Peyer's patch (tissue), 4 donors: ENCODE data around the gene STXBP3. TPM values are rescaled to one million over a fixed set of nuclear protein-coding genes. Genes with fewer than 3 reads are reported as not detected.
A peak's percentile ranks its signal among the peaks of the same experiment; 100 is the strongest.

Experiments
- DNase-seq, 3 donors: peaks; one replicate each; pipeline ENCODE4 v3.0.0-alpha.2; 2017 to 2019
- H3K27ac ChIP-seq, 4 donors: fragments of 200-600 bp; sonication (generic); one replicate each; pipeline ENCODE4 v1.5.1; 2016 to 2019
- H3K27me3 ChIP-seq, 2 donors: fragments of 200-600 bp; sonication (generic); one replicate each; pipeline ENCODE4 v1.5.1; 2019
- H3K36me3 ChIP-seq, 3 donors: fragments of 200-600 bp; sonication (generic); one replicate each; pipeline ENCODE4 v1.5.1; 2016 to 2019
- H3K4me1 ChIP-seq, 4 donors: fragments of 200-600 bp; sonication (generic); one replicate each; pipeline ENCODE4 v1.5.1; 2016 to 2019
- H3K4me3 ChIP-seq, 4 donors: fragments of 200-600 bp; sonication (generic); 1 replicate in 3 of 4; 2 replicates in 1 of 4; pipeline ENCODE4 v1.5.1; 2016 to 2019; ENCODE audit warnings: mild to moderate bottlenecking in 1 of 4
- H3K9me3 ChIP-seq, 4 donors: fragments of 200-600 bp; sonication (generic); one replicate each; pipeline ENCODE4 v1.5.1; 2016 to 2019; ENCODE audit warnings: mild to moderate bottlenecking in 1 of 4
- POLR2A ChIP-seq, 2 donors: fragments of 450-650 bp; IDR thresholded peaks; one replicate each; pipeline ENCODE4 v1.5.1; 2017; ENCODE audit warnings: antibody characterized with exemption in 2 of 2, mild to moderate bottlenecking in 2 of 2, moderate library complexity in 2 of 2
- total RNA-seq, 4 donors: library from RNA; depleted of rRNA; stranded (reverse); fragments of >200 nt; gene quantifications; one replicate each; pipeline ENCODE4 v1.1.0, GENCODE V29; 2016
- TF ChIP-seq, protein P1 (sequence below), 6 experiments: fragments of 450-650 bp in 4 of 6; fragments of 200-600 bp in 2 of 6; sonication (generic) in 1 of 6; IDR thresholded peaks; one replicate each; pipeline ENCODE4 v1.5.1; 2017 to 2019; ENCODE audit warnings: antibody characterized with exemption in 6 of 6, mild to moderate bottlenecking in 3 of 6, moderate library complexity in 1 of 6

Gene STXBP3
- total RNA-seq, 4 donors from 2014 or later = 51.3 to 106 (median 64.2) TPM

- Histone ChIP-seq H3K4me1 (peaks cover 0 to 9% (median 0%) of the 10 kb centered on the region in 4 donors), H3K4me3 (no peak overlapping the region), H3K27me3 (no peaks in the 10 kb centered on the region), H3K27ac (no peak overlapping the region), H3K36me3 (no peaks in the 10 kb centered on the region), H3K9me3 (no peaks in the 10 kb centered on the region)
- DNase-seq = no peak
- TF ChIP-seq POLR2A (IDR thresholded peaks at IDR 0.05) = no peak
- TF ChIP-seq, protein P1, sequence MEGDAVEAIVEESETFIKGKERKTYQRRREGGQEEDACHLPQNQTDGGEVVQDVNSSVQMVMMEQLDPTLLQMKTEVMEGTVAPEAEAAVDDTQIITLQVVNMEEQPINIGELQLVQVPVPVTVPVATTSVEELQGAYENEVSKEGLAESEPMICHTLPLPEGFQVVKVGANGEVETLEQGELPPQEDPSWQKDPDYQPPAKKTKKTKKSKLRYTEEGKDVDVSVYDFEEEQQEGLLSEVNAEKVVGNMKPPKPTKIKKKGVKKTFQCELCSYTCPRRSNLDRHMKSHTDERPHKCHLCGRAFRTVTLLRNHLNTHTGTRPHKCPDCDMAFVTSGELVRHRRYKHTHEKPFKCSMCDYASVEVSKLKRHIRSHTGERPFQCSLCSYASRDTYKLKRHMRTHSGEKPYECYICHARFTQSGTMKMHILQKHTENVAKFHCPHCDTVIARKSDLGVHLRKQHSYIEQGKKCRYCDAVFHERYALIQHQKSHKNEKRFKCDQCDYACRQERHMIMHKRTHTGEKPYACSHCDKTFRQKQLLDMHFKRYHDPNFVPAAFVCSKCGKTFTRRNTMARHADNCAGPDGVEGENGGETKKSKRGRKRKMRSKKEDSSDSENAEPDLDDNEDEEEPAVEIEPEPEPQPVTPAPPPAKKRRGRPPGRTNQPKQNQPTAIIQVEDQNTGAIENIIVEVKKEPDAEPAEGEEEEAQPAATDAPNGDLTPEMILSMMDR (IDR thresholded peaks at IDR 0.05) = no peak
Observed at GRCh38 chr1:108832929-108833328, 86.5 kb downstream of the STXBP3 start.

DNA sequence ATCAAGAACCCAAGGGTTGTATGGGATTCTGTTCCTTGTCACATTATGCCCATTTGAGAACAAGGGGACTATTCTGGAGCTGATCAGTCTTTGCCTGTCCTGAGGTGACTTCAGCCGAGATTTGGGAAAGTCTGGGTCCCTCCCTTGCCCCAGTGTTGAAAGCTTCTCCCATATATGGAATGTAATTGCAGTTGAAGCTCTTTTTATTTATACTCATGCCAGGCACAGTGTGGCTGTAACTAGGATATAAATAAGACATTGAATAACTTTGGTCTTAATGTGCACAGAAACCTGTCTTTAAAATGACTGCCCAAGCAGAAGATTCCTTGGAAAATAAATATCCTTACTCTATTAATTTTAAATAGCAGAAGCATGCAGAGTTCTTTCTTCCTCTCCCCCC is 95.2 kb downstream of the STXBP3 start:
- Histone ChIP-seq H3K27ac (peak overlapping the region in 1 of 4 donors; percentile 49), H3K36me3 (no peaks in the 10 kb centered on the region), H3K4me1 (no peaks in the 10 kb centered on the region), H3K9me3 (no peaks in the 10 kb centered on the region), H3K4me3 (no peak overlapping the region), H3K27me3 (no peaks in the 10 kb centered on the region)
- TF ChIP-seq, protein P1 (IDR thresholded peaks at IDR 0.05) = no peak
- no peak for TF ChIP-seq POLR2A (IDR thresholded peaks at IDR 0.05)
- DNase-seq = no peak

GRCh38 chr1:108842525-108843181 is 96.2 kb downstream of the STXBP3 start:
- peak overlapping the region in 1 of 4 donors; percentile 20 for H3K27ac ChIP-seq
- no peaks in the 10 kb centered on the region for H3K9me3 ChIP-seq
- no peak for DNase-seq
- H3K4me3 ChIP-seq = no peak overlapping the region
- TF ChIP-seq, protein P1 (IDR thresholded peaks at IDR 0.05) = no peak
- no peak for TF ChIP-seq POLR2A (IDR thresholded peaks at IDR 0.05)
- H3K36me3 ChIP-seq = no peaks in the 10 kb centered on the region
- H3K4me1 ChIP-seq = no peaks in the 10 kb centered on the region
- H3K27me3 ChIP-seq = no peaks in the 10 kb centered on the region

GRCh38 chr1:108843390-108844137 is 97.1 kb downstream of the STXBP3 start:
- Histone ChIP-seq H3K27me3 (no peaks in the 10 kb centered on the region), H3K4me1 (no peaks in the 10 kb centered on the region), H3K27ac (peak overlapping the region in 1 of 4 donors; percentile 24), H3K36me3 (no peaks in the 10 kb centered on the region), H3K4me3 (no peak overlapping the region), H3K9me3 (no peaks in the 10 kb centered on the region)
- TF ChIP-seq POLR2A (IDR thresholded peaks at IDR 0.05) = no peak
- TF ChIP-seq, protein P1 (IDR thresholded peaks at IDR 0.05) = no peak
- DNase-seq = no peak

DNA sequence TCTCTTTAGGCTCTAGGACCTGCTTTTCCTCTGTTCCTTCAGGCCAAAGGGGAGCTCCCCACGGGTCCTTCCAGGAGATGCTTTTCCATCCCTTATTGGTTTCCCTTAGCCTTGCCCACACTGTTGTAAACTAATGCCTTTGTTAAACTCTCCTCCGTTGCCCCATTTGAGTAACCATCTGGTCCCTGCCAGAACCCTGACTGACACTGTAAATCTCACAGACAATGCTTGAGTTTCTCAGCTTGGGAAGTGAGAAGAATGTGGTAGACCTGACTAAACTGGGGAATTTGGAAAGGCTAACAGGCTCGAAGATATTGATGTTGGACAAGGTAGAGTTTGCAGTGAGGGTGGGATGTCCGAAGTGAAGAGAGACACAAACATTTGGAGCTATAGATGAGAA is 99.0 kb downstream of the STXBP3 start:
- no peaks in the 10 kb centered on the region for H3K9me3 ChIP-seq
- DNase-seq = no peak
- H3K27ac ChIP-seq = no peak overlapping the region
- no peak overlapping the region for H3K4me3 ChIP-seq
- H3K4me1 ChIP-seq = no peaks in the 10 kb centered on the region
- no peak for TF ChIP-seq POLR2A (IDR thresholded peaks at IDR 0.05)
- TF ChIP-seq, protein P1 (IDR thresholded peaks at IDR 0.05) = no peak
- H3K36me3 ChIP-seq = no peaks in the 10 kb centered on the region
- H3K27me3 ChIP-seq = no peaks in the 10 kb centered on the region
